ES-I3 (cell line): ENCODE data around the gene NINJ1.

Source experiments
- H3K36me3 ChIP-seq: 2 replicates; pipeline ENCODE4 v1.6.1; 2013; ENCODE audit warnings: mild to moderate bottlenecking, low read length, control low read depth, moderate library complexity; ENCODE audit not compliant: insufficient read depth
- H3K4me1 ChIP-seq: 2 replicates; pipeline ENCODE4 v1.6.1; 2013; ENCODE audit warnings: mild to moderate bottlenecking, control low read depth, low read length; ENCODE audit not compliant: insufficient read depth
- H3K9ac ChIP-seq: 2 replicates; pipeline ENCODE4 v1.6.1; 2013; ENCODE audit warnings: low read depth, mild to moderate bottlenecking, low read length, moderate library complexity
- H3K9me3 ChIP-seq: 2 replicates; pipeline ENCODE4 v1.6.1; 2013; ENCODE audit warnings: mild to moderate bottlenecking, low read length, moderate library complexity; ENCODE audit not compliant: control insufficient read depth, insufficient read depth

Gene NINJ1, protein sequence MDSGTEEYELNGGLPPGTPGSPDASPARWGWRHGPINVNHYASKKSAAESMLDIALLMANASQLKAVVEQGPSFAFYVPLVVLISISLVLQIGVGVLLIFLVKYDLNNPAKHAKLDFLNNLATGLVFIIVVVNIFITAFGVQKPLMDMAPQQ

DNA sequence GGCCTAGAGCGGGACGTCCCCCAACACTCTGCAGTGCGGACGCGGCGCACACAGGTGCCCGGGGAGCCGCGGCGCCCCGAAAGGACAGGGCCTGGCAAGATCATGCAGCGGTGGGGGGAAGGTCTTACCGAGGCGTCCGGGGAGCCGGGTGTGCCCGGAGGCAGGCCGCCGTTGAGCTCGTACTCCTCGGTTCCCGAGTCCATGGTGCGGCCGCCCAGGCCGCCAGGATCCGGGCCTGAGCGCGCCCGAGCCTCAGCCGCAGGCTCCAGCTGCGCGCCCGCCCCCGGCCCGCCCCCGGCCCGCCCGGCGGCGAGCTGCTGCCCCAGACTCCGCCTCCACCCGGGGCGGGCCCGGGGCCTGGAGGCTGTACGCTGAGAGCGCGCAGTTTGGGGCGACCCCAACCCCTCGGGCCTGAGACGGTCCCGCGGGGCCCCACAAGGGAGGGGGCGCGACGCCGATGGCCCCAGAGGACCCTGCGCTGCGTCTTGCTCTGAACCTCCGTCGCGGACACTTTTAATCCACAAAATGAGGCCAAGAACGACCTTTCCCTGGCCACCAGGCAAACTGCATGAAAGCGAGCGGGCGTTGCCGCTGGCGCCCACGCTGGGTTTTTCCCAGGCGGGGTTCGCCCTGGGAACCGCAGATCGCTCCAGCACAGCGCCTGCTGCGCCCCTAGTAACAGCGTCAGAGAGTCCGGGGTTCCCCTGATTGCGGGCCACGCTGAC is at the start of gene NINJ1:
TSS of gene NINJ1 (minus strand) at position 237 of the 725 bp plus-strand sequence. CDS start at position 203, 34 bp downstream.
- H3K4me1 ChIP-seq = peaks cover 5% of the 10 kb centered on the region; the same call in 1 of the 2 replicates
- no peaks in the 10 kb centered on the region for H3K36me3 ChIP-seq
- no peaks in the 10 kb centered on the region for H3K9me3 ChIP-seq
- H3K9ac ChIP-seq = peak within 1 kb of the TSS; percentile 71

DNA sequence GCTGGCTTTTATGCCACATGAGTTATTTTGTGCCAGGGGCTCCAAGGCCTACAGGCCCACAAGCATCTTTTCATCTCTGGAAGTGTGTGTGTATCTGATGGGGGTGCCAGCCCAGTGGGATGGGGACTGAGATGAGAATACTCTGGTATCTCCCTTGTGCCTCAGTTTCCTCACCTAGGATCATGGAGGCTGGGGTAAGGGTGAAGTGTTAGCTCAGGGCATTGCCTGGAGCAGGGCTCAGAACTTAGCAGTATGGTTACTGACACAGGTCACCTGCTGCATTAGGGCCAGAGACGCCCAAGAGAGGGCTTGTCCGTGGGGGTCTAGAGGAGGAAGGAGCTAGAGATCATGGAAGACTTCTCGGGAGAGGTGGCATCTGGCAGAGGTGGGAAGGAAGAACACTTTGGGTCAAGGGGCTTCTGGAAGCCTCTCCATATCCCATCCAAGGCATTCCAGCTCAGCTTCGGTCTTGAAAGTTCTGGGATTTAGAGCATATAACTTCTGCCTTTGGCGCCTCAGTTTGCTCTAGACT is 49.1 kb upstream of the NINJ1 start:
- H3K9ac ChIP-seq = peak overlapping the region; percentile 73; the same call in 1 of the 2 replicates

DNA sequence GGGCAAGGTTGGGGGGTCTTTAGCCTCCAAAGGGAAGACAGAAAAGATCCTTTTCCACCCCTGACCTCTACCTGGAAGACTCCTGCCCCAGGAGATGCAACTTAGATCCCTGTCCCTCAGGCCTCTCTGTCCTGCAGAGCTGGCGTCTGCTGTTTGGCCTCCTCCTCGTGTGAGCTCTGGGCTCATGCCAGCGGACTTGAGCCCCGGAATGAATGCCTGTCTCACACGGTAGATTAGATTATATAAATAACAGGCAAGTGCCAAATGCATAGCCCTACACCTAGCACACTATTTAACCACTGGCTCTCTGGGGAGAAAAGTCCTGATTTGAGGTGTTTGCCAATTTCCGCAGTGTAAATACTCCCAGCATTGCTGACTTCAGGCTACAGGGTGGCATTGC is 48.5 kb upstream of the NINJ1 start:
- peaks cover 3% of the 10 kb centered on the region; the same call in 1 of the 2 replicates for H3K4me1 ChIP-seq
- H3K9me3 ChIP-seq = no peaks in the 10 kb centered on the region
- no peak overlapping the region for H3K9ac ChIP-seq
- H3K36me3 ChIP-seq = no peaks in the 10 kb centered on the region

More for the DNA sequence above, 49.1 kb upstream of the NINJ1 start:
- Histone ChIP-seq H3K9me3 (no peaks in the 10 kb centered on the region), H3K4me1 (peaks cover 3% of the 10 kb centered on the region; the same call in 1 of the 2 replicates), H3K36me3 (no peaks in the 10 kb centered on the region)

DNA sequence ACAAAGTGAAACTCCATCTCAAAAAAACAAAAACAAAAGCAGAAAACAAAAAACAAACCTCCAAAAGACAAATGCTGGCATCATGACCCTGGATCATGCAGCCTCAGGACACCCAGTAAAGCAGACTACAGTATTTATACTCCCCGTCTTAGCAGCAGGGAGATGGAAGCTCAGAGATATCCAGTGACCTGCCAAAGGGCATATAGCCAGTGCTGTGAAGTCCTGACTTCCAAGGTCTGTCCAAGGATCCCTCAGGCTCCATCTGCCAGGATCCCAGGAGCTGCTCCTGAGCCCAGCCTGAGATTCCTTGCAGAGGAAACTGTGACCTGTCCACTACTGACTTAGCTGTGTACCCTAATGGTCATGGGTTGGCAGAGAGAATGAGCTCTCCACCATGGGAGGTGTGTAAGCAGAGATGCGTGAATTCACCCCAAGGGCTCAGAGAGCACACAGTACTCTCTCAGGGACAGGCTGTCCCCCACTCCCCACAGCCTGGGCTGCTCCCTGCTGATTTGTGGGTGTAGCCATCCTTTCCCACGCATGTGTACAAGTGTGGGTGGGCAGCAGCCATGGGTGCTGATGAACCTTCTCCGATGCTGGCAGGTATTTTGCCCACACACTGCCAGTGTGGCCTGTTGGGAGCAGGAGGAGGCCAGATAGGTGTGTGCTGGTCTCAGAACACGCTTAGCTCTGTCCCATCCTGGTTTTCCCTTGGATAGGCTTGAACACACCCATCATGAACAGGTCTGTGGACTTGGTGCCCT is 47.8 kb upstream of the NINJ1 start:
- H3K9me3 ChIP-seq = no peaks in the 10 kb centered on the region
- peaks cover 3% of the 10 kb centered on the region; the same call in 1 of the 2 replicates for H3K4me1 ChIP-seq
- H3K36me3 ChIP-seq = no peaks in the 10 kb centered on the region
- H3K9ac ChIP-seq = no peak overlapping the region

DNA sequence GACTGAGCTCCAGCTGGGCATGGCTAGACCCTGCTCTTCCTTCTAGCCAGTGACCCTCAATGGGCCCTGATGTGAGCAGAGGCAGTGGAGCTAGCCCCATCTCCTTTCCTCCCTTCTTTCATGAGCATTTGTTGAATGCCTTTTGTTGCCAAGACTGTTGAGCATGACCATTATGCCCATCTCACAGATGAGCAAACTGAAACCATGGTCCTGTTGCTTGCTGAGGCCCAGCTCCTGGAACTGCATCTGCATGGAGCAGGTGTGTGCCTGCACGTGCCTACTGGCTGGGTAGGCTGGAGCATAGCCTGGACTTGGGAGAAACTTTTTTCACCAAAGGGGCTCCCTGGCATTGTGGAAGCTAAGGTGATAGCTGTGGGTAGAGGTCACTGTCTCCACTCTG is 46.9 kb upstream of the NINJ1 start:
- Histone ChIP-seq H3K9me3 (no peaks in the 10 kb centered on the region), H3K36me3 (no peaks in the 10 kb centered on the region), H3K4me1 (peaks cover 3% of the 10 kb centered on the region; the same call in 1 of the 2 replicates), H3K9ac (no peak overlapping the region)

DNA sequence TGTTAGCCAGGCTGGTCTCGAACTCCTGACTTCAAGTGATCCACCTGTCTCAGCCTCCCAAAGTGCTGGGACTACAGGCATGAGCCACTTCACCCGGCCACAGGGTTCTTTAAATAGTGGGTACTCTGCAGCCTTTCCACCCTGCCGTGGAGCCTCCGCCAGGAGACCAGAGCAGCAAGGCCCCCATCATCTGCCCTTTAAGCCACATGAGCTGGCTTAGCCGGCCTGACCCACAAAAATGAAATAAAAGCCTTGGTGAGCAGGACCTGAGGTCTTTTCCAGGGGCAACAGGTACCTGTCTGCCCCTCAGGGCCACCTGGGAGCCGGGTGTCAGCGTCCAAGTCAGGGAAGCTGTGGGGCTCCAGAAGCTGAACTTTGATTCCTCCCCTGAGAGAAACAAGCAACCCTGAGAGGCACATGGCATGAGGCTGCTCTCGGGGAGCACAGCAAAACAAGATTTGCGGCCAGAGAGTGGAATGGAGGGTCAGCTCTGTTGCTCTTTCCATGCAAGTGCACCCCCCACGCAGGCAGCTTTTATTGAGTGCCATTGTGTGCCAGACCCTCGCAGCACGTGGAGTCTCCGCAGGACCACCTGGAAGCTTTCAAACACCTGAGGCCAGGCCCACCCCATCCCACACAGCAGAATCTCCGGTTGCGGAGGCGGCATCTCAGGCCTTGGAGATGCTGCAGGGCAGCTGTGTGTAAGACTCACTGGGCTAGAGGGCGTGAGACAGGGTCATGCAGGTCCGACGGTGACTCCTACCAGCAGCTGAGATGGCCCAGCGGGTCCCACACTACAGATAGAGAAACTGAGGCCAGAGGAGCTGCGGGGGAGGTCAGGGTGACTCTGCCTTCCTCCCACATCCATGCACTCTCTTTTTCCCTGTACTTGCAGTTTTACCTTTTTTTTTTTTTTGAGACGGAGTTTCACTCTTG is 45.1 kb upstream of the NINJ1 start:
- Histone ChIP-seq H3K9me3 (no peaks in the 10 kb centered on the region), H3K9ac (no peak overlapping the region), H3K4me1 (no peaks in the 10 kb centered on the region), H3K36me3 (no peaks in the 10 kb centered on the region)

DNA sequence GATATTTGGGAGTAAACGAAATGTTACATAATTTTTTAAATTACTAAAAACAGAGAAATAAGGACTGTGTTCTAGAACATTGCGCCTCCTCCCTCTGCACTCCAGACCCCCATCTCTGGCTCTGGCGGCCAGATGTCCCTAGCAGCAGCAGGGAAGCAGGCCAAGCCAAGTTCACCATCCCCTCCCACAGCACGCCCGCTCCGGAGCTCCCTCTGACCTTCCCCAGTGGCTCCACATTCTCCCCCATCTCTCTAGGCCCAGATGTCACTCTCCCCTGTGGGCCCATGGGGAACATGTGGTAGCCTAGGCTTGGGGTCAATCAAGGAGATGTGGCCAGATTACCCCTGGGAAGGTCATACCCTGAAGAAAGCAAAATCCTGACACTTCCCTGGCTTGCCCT is 43.6 kb upstream of the NINJ1 start:
- no peak overlapping the region for H3K9ac ChIP-seq
- H3K9me3 ChIP-seq = no peaks in the 10 kb centered on the region
- no peaks in the 10 kb centered on the region for H3K36me3 ChIP-seq
- no peaks in the 10 kb centered on the region for H3K4me1 ChIP-seq

DNA sequence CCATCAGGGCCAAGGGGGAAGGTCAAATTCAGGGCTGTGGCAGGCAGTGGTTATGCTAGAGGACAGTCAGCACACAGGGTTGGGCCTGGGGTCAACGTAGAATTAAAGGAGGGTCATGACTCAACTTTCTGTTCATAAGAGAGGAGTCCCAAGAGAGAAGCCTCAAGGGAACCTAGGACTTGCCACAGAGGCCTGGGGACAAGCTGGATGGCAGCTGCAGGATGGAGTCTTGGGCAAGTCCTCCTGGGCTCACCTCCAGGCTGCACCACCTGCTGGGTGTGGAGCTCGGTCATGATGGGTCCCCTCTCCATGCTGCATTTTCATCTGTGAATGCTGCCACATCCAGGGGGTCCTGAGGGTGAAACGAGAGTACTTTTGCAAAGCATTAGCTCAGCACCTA is 40.9 kb upstream of the NINJ1 start:
- no peaks in the 10 kb centered on the region for H3K9me3 ChIP-seq
- H3K4me1 ChIP-seq = no peaks in the 10 kb centered on the region

DNA sequence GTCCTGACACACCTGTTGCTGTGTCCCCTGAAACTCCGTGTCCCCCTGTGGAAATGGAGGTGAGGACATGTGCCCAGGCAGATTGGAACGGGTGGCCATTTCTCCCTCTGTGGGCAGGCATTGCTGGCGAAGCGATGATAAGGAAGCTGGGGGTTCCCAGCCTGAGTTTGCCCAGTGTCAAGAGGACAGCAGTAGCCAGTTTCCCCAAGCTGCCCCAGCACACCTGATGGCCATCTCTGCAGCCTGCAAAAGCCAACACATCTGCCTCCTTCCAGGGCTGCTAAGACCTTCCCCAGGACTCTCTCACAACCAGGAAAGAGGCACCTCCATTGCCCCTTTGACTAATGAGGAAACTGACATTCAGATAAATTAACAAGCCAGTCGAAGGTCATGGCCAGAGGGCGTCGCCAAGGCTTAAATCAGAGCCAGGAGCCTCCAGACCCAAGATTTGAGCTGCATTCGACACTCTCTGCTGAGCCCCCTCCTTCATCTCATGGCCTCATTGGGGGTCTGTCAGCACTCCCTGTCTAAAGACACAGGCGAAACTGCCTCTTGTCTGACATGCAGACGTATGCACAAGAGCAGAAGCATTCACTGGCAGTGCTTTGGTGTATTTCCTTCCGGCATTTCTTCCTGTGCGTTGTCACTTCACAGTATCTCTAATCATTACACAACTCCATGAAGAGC is 39.5 kb upstream of the NINJ1 start:
- H3K36me3 ChIP-seq = no peaks in the 10 kb centered on the region
- H3K9ac ChIP-seq = no peak overlapping the region
- H3K9me3 ChIP-seq = no peaks in the 10 kb centered on the region
- H3K4me1 ChIP-seq = no peaks in the 10 kb centered on the region

More for the DNA sequence above, 40.9 kb upstream of the NINJ1 start:
- Histone ChIP-seq H3K9ac (no peak overlapping the region), H3K36me3 (no peaks in the 10 kb centered on the region)

DNA sequence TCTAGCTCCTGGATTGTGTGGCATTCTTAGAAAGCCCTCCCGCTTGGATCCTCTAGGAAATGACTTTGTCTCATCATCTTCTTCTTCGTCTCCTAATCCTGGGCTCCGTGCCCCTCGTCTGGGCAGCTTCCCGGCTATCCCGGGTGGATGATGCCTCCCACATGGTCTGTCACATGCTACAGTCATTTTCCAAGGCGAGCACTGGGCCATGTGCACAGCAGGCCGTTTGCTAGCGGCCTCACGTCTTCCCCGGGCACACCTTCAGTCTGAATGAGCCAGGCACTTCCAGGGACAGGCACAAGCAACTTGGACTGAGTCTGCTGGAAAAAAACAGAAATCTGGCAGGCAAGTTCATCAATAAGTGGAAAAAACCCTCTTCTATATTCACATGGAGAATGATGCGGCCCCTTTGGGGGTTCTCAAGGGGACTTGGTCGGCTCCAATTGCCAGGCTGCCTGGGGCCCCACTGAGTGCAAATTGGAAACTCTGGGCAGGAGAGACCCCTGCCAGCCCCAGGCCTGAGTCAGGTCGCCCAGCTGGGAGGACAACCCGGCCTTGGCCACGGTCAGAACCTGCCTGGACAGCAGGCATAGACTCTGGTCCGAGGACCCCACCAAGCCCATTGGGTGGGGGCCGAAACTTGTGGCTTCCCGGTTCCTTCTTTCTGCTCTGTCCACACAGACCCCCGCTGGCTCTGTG is 38.8 kb upstream of the NINJ1 start:
- no peaks in the 10 kb centered on the region for H3K9me3 ChIP-seq
- H3K36me3 ChIP-seq = no peaks in the 10 kb centered on the region
- no peaks in the 10 kb centered on the region for H3K4me1 ChIP-seq
- no peak overlapping the region for H3K9ac ChIP-seq

DNA sequence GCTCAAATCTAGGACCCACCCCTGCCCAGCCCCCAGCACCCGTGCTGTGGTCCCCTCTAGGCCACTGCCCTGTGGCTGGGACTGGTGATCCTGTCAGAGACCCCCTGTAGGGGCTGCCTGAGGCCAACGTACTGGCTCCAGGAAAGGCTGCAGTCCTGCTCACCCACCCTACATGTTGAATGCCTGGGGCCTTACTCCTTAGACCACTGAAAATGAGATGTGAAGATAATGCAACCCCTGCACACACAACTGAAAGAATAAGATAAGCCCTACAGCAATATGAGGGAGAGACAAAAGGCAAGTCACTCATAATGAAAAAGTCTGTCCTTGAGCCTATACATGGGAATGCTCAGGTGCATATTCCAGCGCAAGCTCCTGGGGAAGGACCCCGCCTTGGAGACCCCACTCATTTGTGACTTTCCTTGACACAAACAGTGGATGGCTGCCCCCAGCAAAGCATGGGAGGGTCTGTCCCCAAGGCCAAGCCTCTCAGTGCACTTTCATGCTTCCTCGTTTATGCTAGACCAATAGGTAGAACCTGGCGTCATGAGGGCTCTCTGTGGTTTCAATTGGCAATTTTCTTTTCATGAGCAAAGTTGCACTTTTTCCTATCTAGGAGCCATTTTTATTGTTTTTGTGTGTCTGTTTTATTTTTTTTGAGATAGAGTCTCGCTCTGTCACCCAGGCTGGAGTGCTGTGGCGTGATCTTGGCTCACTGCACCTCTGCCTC is 37.4 kb upstream of the NINJ1 start:
- Histone ChIP-seq H3K36me3 (no peaks in the 10 kb centered on the region), H3K4me1 (no peaks in the 10 kb centered on the region), H3K9ac (no peak overlapping the region), H3K9me3 (no peaks in the 10 kb centered on the region)

DNA sequence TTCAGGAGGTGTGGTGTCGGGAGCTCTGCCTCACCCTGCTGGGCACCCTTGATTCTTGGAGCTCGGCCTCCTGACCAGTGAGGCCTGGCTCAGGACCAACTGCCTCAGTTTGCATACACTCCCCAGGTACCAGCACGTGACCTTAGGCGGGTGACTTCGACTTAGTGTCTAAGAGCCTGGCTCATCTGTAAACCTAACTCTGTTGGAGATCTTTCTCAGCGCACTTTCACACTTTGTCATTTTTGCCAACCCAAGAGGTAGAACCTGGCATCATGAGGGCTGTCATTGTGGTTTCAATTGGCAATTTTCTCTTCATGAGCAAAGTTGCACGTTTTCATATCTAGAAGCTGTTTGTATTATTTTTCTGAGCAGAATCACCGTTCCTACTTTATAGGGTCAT is 36.5 kb upstream of the NINJ1 start:
- H3K36me3 ChIP-seq = no peaks in the 10 kb centered on the region
- H3K4me1 ChIP-seq = no peaks in the 10 kb centered on the region

More for the DNA sequence above, 36.5 kb upstream of the NINJ1 start:
- no peak overlapping the region for H3K9ac ChIP-seq
- H3K9me3 ChIP-seq = no peaks in the 10 kb centered on the region
